NB4 (cell line): ENCODE measurements around the gene TMEM248.
"Not testable (repeated sequence)": the region's sequence is repeated elsewhere in the genome, so short reads cannot be mapped to it uniquely, and the experiment has no call there.

ENCODE experiments used
- MYC ChIP-seq: IDR thresholded peaks from 2 replicates; pipeline ENCODE4 v1.6.1; 2011; ENCODE audit warnings: low read depth, low read length
- POLR2A ChIP-seq: IDR thresholded peaks from 2 replicates; pipeline ENCODE4 v1.6.1; 2011; ENCODE audit warnings: mild to moderate bottlenecking; ENCODE audit not compliant: insufficient read length; ENCODE audit errors: extremely low read depth
- TF ChIP-seq, protein P1 (sequence below): IDR thresholded peaks from one replicate; pipeline ENCODE4 v1.5.1; 2012; ENCODE audit warnings: low read depth, low read length
- TF ChIP-seq, protein P2 (sequence below): IDR thresholded peaks from 2 replicates; pipeline ENCODE4 v1.6.1; 2011; ENCODE audit warnings: low read depth, low read length

DNA sequence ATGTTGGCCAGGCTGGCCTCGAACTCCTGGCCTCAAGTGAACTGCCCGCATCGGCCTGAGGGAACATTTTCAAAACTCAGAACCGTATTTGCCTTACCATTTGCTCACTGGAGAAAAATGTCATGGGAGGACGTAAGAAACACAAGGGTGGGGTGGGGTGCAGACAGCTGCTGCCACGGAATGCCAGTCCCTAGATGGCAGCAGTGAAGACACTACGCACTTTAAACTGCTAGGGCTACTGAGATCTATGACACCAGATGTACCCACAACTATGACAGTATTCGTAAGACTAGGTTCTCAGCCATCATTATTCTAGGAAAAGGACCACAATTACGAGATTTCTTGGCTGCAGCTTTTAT lies 73.6 kb downstream of the TMEM248 start:
- TF ChIP-seq, protein P1, sequence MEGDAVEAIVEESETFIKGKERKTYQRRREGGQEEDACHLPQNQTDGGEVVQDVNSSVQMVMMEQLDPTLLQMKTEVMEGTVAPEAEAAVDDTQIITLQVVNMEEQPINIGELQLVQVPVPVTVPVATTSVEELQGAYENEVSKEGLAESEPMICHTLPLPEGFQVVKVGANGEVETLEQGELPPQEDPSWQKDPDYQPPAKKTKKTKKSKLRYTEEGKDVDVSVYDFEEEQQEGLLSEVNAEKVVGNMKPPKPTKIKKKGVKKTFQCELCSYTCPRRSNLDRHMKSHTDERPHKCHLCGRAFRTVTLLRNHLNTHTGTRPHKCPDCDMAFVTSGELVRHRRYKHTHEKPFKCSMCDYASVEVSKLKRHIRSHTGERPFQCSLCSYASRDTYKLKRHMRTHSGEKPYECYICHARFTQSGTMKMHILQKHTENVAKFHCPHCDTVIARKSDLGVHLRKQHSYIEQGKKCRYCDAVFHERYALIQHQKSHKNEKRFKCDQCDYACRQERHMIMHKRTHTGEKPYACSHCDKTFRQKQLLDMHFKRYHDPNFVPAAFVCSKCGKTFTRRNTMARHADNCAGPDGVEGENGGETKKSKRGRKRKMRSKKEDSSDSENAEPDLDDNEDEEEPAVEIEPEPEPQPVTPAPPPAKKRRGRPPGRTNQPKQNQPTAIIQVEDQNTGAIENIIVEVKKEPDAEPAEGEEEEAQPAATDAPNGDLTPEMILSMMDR: peak; percentile 50
- TF ChIP-seq MYC, POLR2A: not testable (repeated sequence)
- TF ChIP-seq, protein P2, sequence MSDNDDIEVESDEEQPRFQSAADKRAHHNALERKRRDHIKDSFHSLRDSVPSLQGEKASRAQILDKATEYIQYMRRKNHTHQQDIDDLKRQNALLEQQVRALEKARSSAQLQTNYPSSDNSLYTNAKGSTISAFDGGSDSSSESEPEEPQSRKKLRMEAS: 0 out of 2 replicates have a peak, but pooled peaks have one; percentile 38
